H1 (cell line): ENCODE measurements around the gene ST6GALNAC3. TPM values are rescaled to one million over a fixed set of nuclear protein-coding genes. Genes with fewer than 3 reads are reported as not detected.

ENCODE experiments used
- RFX5 ChIP-seq: IDR thresholded peaks from 2 replicates; pipeline ENCODE4 v1.6.1; 2011; ENCODE audit warnings: low read depth, low read length, improper control_type of control experiment, borderline replicate concordance
- polyA plus RNA-seq, 7 experiments: library from polyadenylated mRNA; depleted of rRNA in 3 of 7; stranded (reverse) in 5 of 7; unstranded in 2 of 7; fragments of >200 nt in 5 of 7; fragments of 200-250 nt in 2 of 7; gene quantifications; 1 replicate in 5 of 7; 2 replicates in 1 of 7; 4 replicates in 1 of 7; pipeline versions ENCODE4 v1.2.1 to v1.2.3, GENCODE V29; 2011 to 2013; ENCODE audit warnings: missing spikeins in 2 of 7, mixed read lengths in 2 of 7
- total RNA-seq: library from RNA; stranded (reverse); fragmentation: NEBNext Ultra II Directional; extraction: Animal tissue kit (Norgen Biotek cat#: 25700); gene quantifications from 2 replicates; pipeline ENCODE4 v1.2.1, GENCODE V29; 2021
- TF ChIP-seq, protein P1 (sequence below), 3 experiments: IDR thresholded peaks; 1 replicate in 2 of 3; 2 replicates in 1 of 3; pipeline versions ENCODE4 v1.5.1 to v1.6.1; 2011; ENCODE audit warnings: low read length in 3 of 3, mild to moderate bottlenecking in 3 of 3, inconsistent platforms in 2 of 3, low read depth in 1 of 3, moderate library complexity in 1 of 3; ENCODE audit not compliant: insufficient read depth in 1 of 3; ENCODE audit errors: control extremely low read depth in 1 of 3

The ST6GALNAC3 gene
- total and polyA plus RNA-seq, 2 of the 8 experiments (the other 6 are each of a cell fraction or from before 2014, with no cell fraction given) = 4.9 to 19.0 TPM

DNA sequence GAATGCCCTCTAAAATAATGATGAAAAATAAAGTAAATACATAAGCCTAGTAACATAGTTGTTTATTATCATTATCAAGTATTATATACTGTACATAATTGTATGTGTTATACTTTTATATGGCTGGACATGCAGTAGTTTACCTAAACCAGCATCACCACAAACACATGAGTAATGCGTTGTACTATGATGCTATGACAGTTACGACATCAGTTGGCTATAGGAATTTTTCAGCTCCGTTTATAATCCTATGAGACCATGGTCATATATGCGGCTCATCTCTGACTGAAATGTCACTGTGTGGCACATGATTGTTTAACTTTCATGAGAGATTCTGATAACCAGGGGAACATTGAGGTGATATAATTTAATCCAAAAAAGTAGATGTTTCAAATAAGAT lies 352.1 kb downstream of the ST6GALNAC3 start (continued):
- TF ChIP-seq, protein P1, sequence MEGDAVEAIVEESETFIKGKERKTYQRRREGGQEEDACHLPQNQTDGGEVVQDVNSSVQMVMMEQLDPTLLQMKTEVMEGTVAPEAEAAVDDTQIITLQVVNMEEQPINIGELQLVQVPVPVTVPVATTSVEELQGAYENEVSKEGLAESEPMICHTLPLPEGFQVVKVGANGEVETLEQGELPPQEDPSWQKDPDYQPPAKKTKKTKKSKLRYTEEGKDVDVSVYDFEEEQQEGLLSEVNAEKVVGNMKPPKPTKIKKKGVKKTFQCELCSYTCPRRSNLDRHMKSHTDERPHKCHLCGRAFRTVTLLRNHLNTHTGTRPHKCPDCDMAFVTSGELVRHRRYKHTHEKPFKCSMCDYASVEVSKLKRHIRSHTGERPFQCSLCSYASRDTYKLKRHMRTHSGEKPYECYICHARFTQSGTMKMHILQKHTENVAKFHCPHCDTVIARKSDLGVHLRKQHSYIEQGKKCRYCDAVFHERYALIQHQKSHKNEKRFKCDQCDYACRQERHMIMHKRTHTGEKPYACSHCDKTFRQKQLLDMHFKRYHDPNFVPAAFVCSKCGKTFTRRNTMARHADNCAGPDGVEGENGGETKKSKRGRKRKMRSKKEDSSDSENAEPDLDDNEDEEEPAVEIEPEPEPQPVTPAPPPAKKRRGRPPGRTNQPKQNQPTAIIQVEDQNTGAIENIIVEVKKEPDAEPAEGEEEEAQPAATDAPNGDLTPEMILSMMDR (IDR thresholded peaks at IDR 0.05; ENCODE audit: control extremely low read depth in 1 of 3, insufficient read depth in 1 of 3, low read depth in 1 of 3, low read length in 3 of 3) = no peak
- TF ChIP-seq RFX5 = no peak
- TF ChIP-seq, all 59 proteins: peak for 0
